Activated naive CD8-positive, alpha-beta T cell (primary cell): ENCODE measurements around the gene RASSF7.

Experiments
- H3K27ac Mint-ChIP-seq: one replicate; pipeline ENCODE4 v1.8.0; 2021; ENCODE audit warnings: mixed read lengths
- H3K27me3 Mint-ChIP-seq: one replicate; pipeline ENCODE4 v1.8.0; 2021; ENCODE audit warnings: mixed read lengths
- H3K36me3 Mint-ChIP-seq: one replicate; pipeline ENCODE4 v1.8.0; 2021; ENCODE audit warnings: mixed read lengths
- H3K4me1 Mint-ChIP-seq: one replicate; pipeline ENCODE4 v1.8.0; 2021; ENCODE audit warnings: low read depth, mixed read lengths
- H3K4me3 Mint-ChIP-seq: one replicate; pipeline ENCODE4 v1.8.0; 2021; ENCODE audit warnings: mild to moderate bottlenecking, mixed read lengths
- H3K9me3 Mint-ChIP-seq: one replicate; pipeline ENCODE4 v1.8.0; 2021; ENCODE audit warnings: low read depth, mixed read lengths

Gene RASSF7

GRCh38 chr11:596374-596773, 35.6 kb downstream of the RASSF7 start:
- peaks cover 9% of the 10 kb centered on the region for H3K4me1 Mint-ChIP-seq
- no peak overlapping the region for H3K4me3 Mint-ChIP-seq
- H3K27me3 Mint-ChIP-seq: no peaks in the 10 kb centered on the region
- H3K27ac Mint-ChIP-seq: no peak overlapping the region
- peaks cover 3% of the 10 kb centered on the region for H3K36me3 Mint-ChIP-seq
- H3K9me3 Mint-ChIP-seq: no peaks in the 10 kb centered on the region

- Mint-ChIP-seq H3K4me1 (peaks cover 8% of the 10 kb centered on the region), H3K36me3 (peaks cover 3% of the 10 kb centered on the region)
Observed at GRCh38 chr11:597166-597725, 36.5 kb downstream of the RASSF7 start.

DNA sequence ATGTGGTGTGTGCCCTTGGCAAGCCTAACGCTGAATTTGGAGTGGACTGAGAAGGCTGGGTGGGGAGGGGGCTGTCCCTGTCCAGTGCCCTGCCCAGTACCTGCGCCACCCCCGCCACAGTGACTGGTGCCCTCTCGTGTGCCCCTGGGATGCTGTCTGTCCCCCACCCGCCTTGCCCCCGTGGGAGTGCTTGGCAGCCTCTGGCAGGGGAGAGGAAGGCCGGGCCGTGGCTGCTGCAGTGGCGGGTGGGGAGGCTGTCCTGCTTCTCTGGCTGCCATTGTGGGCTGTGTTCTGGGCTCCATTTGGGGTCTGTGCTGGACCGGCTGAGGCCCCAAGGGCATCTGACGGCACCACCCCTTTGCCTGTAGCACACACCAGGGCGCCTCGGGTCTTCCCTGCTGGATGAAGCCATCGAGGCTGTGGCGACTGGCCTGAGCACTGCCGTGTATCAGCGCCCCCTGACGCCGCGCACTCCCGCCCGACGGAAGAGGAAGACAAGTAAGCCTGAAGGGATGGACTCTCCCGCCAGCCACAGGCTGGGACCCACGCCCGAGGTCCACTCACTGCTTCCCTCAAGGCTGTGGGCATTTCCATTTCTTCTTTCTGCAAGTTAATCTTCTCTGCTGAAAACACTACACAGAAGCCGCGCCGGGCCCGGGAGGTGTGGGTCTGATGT, 37.4 kb downstream of the RASSF7 start:
- H3K4me1 Mint-ChIP-seq: peaks cover 7% of the 10 kb centered on the region
- no peaks in the 10 kb centered on the region for H3K36me3 Mint-ChIP-seq
- H3K27me3 Mint-ChIP-seq: no peaks in the 10 kb centered on the region
- H3K27ac Mint-ChIP-seq: no peak overlapping the region
- no peaks in the 10 kb centered on the region for H3K9me3 Mint-ChIP-seq
- H3K4me3 Mint-ChIP-seq: no peak overlapping the region

More at GRCh38 chr11:597166-597725, 36.5 kb downstream of the RASSF7 start:
- Mint-ChIP-seq H3K4me3 (no peak overlapping the region), H3K27ac (no peak overlapping the region), H3K27me3 (no peaks in the 10 kb centered on the region), H3K9me3 (no peaks in the 10 kb centered on the region)

DNA sequence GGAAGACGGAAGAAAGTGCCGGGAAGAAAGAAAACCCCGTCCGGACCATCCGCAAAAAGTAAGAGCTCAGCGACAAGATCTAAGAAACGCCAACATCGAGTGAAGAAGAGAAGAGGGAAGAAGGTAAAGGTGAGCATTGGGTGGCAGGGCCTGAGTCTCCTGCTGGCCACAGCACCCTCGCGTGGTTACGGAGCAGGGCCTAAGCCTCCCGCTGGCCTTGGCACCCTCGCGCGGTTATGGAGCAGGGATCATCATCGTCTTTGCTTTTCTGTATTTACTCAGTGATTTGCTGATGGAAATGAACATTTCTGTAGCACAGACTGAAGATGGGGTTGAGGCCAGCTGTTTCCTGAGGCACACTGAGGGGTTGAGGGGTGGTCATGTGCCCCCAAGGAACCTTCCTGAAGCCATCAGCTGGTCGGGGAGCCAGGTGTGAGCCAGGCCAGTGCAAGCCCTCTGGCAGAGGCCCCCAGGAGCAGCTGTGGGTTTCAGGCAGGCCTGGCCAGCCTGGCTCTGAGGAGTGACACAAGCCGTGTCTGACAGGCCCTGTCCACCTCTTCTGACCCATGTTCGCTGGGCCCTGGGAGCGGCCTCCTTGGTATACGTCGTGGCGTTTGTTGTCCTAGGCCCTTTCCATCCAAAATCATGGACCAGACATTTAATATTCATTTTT, 40.9 kb downstream of the RASSF7 start:
- H3K4me3 Mint-ChIP-seq: no peak overlapping the region
- no peaks in the 10 kb centered on the region for H3K36me3 Mint-ChIP-seq
- H3K27me3 Mint-ChIP-seq: no peaks in the 10 kb centered on the region
- H3K4me1 Mint-ChIP-seq: no peaks in the 10 kb centered on the region
- peak overlapping the region; percentile 10 for H3K27ac Mint-ChIP-seq
- H3K9me3 Mint-ChIP-seq: no peaks in the 10 kb centered on the region

DNA sequence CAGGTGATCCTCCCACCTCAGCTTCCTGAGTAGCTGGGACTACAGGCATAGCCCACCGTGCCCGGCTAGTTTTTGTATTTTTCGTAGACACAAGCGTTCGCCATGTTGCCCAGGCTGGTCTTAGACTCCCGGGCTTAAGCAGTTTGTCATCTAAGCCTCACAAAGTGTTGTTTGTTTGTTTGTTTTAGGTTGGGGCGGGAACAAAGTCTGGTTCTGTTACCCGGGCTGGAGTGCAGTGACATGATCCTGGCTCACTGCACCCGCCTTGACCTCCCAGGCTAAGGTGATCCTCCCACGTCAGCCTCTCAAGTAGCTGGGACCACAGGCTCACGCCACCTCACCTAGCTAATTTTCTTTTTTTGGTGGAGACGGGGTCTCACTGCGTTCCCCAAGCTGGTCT, 42.4 kb downstream of the RASSF7 start:
- Mint-ChIP-seq H3K27ac (no peak overlapping the region), H3K9me3 (no peaks in the 10 kb centered on the region), H3K36me3 (no peaks in the 10 kb centered on the region), H3K4me3 (no peak overlapping the region), H3K27me3 (no peaks in the 10 kb centered on the region), H3K4me1 (no peaks in the 10 kb centered on the region)

DNA sequence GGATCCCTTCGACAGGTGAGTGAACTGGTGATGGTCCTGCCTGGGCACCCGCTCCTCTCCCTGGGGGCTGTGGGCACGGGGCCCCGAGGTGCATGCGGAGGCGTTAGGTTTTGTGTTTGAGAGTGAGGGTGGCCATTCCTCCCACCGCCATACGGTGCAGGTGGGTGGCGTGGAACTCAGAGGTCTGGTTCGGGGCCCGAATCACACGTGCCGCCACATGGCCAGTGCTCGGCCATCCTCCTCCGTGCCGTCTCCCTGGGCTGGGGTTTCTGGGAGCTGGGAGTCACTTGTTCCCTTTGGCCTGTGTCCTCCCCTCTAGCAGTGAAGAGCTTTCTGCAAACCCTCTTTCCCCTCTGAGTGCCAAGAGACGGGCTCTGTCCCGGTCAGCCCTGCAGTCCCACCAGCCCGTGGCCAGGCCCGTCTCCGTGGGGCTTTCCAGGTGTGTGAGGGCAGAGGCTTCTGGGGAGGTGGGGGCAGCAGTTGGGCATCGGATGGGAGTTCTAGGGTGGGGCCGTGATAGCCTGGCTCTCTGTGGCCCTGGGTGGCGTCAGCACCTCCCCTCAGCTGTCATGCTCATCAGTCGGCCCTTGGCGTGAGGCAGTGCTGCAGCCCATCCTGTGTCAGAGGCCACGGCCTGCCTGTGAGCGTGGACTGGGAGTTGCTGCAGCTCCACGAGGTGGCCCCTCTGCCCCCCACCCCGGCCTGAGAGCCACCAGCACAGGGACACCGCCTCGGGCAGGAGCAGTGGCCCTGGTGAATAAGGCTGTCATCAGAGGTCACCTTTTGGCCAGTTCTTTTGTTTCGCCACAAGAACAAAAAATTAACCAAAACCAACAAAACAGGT, 44.7 kb downstream of the RASSF7 start:
- Mint-ChIP-seq H3K27ac (no peak overlapping the region), H3K4me1 (no peaks in the 10 kb centered on the region), H3K4me3 (no peak overlapping the region), H3K36me3 (no peaks in the 10 kb centered on the region), H3K9me3 (no peaks in the 10 kb centered on the region), H3K27me3 (no peaks in the 10 kb centered on the region)

- Mint-ChIP-seq H3K27ac (no peak overlapping the region), H3K36me3 (no peaks in the 10 kb centered on the region), H3K27me3 (no peaks in the 10 kb centered on the region), H3K9me3 (no peaks in the 10 kb centered on the region), H3K4me1 (no peaks in the 10 kb centered on the region), H3K4me3 (no peak overlapping the region)
Observed at GRCh38 chr11:606245-606644, 45.5 kb downstream of the RASSF7 start.

DNA sequence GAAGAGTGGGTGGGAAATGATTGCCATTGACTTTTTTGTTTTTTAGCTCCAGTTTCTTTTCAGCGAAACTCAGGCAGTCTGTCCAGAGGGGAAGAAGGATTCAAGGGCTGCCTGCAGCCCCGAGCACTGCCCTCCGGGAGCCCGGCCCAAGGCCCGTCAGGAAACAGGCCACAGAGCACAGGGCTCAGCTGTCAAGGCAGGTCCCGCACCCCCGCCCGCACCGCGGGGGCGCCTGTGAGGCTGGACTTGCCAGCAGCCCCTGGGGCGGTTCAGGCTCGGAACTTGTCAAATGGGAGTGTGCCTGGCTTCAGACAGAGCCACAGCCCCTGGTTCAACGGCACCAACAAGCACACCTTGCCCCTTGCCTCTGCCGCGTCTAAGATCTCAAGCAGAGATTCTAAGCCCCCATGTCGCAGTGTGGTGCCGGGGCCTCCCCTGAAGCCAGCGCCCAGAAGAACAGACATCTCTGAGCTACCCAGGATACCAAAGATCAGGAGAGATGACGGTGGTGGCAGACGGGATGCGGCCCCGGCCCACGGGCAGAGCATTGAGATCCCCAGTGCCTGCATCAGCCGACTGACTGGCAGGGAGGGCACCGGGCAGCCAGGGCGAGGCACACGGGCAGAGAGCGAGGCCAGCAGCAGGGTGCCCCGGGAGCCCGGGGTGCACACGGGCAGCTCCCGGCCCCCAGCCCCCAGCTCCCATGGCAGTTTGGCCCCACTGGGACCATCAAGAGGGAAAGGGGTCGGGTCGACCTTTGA, 46.4 kb downstream of the RASSF7 start:
- H3K27me3 Mint-ChIP-seq: no peaks in the 10 kb centered on the region
- no peak overlapping the region for H3K4me3 Mint-ChIP-seq
- no peak overlapping the region for H3K27ac Mint-ChIP-seq
- no peaks in the 10 kb centered on the region for H3K36me3 Mint-ChIP-seq
- H3K9me3 Mint-ChIP-seq: no peaks in the 10 kb centered on the region
- H3K4me1 Mint-ChIP-seq: peaks cover 2% of the 10 kb centered on the region

- H3K36me3 Mint-ChIP-seq: no peaks in the 10 kb centered on the region
- no peaks in the 10 kb centered on the region for H3K9me3 Mint-ChIP-seq
- H3K27me3 Mint-ChIP-seq: no peaks in the 10 kb centered on the region
- H3K4me3 Mint-ChIP-seq: no peak overlapping the region
- H3K4me1 Mint-ChIP-seq: peaks cover 2% of the 10 kb centered on the region
- no peak overlapping the region for H3K27ac Mint-ChIP-seq
Observed at GRCh38 chr11:607971-608659, 47.3 kb downstream of the RASSF7 start.

DNA sequence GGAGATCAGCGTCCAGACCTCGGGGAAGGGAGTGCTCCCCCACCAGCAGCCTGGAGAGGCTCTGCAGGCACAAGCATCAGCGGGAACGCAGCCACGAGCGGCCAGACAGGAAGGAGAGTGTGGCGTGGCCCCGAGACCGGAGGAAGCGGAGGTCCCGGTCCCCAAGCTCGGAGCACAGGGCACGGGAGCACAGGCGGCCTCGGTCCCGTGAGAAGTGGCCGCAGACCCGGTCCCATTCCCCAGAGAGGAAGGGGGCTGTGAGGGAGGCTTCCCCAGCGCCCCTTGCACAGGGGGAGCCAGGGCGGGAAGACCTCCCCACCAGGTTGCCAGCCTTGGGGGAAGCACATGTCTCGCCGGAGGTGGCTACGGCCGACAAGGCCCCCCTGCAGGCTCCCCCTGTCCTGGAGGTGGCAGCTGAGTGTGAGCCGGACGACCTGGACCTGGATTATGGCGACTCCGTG, 48.1 kb downstream of the RASSF7 start:
- no peaks in the 10 kb centered on the region for H3K9me3 Mint-ChIP-seq
- H3K27ac Mint-ChIP-seq: no peak overlapping the region
- no peaks in the 10 kb centered on the region for H3K27me3 Mint-ChIP-seq
- H3K4me3 Mint-ChIP-seq: no peak overlapping the region
- peaks cover 2% of the 10 kb centered on the region for H3K4me1 Mint-ChIP-seq
- H3K36me3 Mint-ChIP-seq: no peaks in the 10 kb centered on the region

- H3K4me3 Mint-ChIP-seq: no peak overlapping the region
- peaks cover 6% of the 10 kb centered on the region for H3K4me1 Mint-ChIP-seq
- no peak overlapping the region for H3K27ac Mint-ChIP-seq
- no peaks in the 10 kb centered on the region for H3K9me3 Mint-ChIP-seq
- H3K27me3 Mint-ChIP-seq: no peaks in the 10 kb centered on the region
- H3K36me3 Mint-ChIP-seq: no peaks in the 10 kb centered on the region
Observed at GRCh38 chr11:609341-609811, 48.6 kb downstream of the RASSF7 start.

DNA sequence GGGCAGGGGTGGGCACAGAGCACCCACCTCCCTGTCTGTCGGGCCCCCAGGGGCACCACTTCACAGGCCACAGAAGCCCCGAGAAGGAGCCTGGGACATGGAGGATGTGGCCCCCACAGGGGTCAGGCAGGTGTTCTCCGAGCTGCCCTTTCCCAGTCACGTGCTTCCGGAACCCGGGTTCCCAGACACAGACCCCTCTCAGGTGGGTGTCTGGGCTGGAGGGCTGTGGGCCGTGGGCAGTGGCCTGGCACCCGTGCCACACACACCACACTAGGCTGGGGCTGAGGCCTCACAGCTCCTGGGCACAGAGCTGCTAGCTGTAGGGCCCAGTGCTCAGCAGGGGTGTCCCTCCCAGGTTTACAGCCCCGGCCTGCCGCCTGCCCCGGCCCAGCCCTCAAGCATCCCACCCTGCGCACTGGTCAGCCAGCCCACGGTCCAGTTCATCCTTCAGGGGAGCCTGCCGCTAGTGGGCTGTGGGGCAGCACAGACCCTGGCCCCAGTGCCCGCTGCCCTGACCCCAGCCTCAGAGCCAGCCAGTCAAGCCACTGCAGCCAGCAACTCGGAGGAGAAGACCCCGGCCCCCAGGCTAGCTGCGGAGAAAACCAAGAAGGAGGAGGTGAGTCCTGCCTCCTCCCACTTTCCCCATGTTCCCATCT, 49.5 kb downstream of the RASSF7 start:
- H3K27ac Mint-ChIP-seq: no peak overlapping the region
- H3K9me3 Mint-ChIP-seq: no peaks in the 10 kb centered on the region
- H3K27me3 Mint-ChIP-seq: no peaks in the 10 kb centered on the region
- H3K4me3 Mint-ChIP-seq: no peak overlapping the region
- no peaks in the 10 kb centered on the region for H3K36me3 Mint-ChIP-seq
- peaks cover 10% of the 10 kb centered on the region for H3K4me1 Mint-ChIP-seq
